GM19324 (cell line): ENCODE results near the gene RGL4.

ENCODE experiments used
- ATAC-seq: cut with Tn5 transposase; IDR thresholded peaks from one replicate; pipeline ENCODE4 v1.9.1; 2021; ENCODE audit warnings: mild to moderate bottlenecking, moderate library complexity; ENCODE audit not compliant: unreplicated experiment, low FRiP score

RGL4 gene

DNA sequence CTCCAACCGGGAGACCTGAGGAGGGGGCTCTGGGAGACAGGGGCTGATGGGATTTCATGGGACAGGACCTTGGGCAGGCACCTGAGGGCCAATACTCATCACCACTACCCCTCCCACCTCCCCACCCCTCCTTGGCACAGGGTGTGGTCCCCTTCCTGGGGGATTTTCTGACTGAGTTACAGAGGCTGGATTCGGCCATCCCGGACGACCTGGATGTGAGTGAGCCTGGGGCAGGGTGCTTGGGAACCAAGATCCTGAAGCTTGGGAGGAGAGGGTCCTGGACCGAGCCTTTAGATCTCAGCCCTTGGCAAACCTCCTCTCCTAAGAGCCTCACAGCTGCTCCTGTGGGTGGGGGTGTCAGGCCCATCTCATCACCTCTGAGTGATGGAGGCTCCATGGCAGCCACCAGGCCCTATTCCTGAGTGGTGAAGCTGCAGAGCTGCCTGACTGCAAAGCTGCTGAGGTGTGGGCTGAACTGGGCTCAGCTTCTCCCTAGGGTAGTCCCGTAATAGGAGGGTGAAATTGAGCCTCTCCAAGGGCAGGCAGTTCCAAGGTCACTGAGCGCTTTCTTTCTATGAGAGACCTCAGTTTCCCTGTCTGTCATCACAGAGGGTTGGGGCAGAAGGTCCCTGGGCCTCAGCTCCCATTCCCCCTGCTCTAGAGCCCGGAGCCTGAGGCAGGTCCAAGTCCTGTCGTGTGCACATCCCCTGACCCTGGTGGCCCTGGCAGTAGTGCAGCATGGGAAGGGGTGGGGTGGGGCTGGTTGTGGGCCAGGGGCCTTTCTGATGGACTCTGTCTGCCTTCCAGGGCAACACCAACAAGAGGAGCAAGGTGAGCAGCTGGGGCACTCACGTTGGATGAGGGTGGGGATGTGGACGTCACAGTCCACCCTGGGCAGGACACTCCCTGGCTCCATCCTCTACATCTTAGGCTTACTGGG is 6.5 kb downstream of the RGL4 start:
- no peak for ATAC-seq

GRCh38 chr22:23698094-23698493 is 7.3 kb downstream of the RGL4 start:
- ATAC-seq: no peak

- ATAC-seq: no peak
These were observed 7.9 kb downstream of the RGL4 start for GRCh38 chr22:23698673-23699235.

GRCh38 chr22:23700706-23701105 is 9.9 kb downstream of the RGL4 start:
- ATAC-seq: no peak

DNA sequence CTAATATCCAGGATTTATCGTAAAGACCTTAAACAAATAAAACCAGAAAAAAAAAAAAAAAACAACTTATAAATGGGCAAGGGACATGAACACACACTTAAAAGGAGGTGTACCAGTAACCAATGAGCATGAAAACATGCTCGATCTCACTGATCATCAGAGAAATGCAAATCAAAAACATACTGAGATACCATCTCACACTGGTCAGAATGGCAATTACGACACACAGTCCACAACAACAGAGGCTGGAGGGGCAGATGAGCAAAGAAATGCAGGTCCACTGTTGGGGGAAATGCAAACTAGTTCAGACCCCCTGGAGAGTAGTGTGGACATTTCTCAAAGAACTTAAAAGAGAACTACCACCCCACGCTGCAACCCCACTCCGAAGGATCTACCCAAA is 13.2 kb downstream of the RGL4 start:
- ATAC-seq: no peak

GRCh38 chr22:23704829-23705228 is 14.0 kb downstream of the RGL4 start:
- ATAC-seq: no peak

GRCh38 chr22:23705358-23705757 is 14.5 kb downstream of the RGL4 start:
- no peak for ATAC-seq

DNA sequence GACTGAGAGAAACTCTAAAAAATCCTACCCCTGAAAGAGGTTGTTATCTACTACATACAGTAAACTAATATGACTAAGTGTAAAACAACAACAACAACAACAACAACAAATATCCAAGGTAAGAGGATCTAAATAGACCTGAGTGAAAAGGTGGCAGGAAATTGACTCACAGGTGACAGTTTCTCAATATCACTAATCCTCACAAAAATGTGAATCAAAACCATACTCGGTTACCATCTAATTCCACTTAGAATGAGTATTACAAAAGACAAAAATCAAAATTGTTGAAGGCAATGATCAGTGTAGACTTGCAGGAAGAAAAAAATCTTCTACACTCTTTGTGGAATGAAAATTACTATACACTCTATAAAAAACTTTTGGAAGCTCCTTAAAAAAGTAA is 17.5 kb downstream of the RGL4 start:
- no peak for ATAC-seq

- no peak for ATAC-seq
These were observed 18.3 kb downstream of the RGL4 start for GRCh38 chr22:23709107-23709506.

GRCh38 chr22:23712256-23712655 is 21.4 kb downstream of the RGL4 start:
- ATAC-seq: no peak

DNA sequence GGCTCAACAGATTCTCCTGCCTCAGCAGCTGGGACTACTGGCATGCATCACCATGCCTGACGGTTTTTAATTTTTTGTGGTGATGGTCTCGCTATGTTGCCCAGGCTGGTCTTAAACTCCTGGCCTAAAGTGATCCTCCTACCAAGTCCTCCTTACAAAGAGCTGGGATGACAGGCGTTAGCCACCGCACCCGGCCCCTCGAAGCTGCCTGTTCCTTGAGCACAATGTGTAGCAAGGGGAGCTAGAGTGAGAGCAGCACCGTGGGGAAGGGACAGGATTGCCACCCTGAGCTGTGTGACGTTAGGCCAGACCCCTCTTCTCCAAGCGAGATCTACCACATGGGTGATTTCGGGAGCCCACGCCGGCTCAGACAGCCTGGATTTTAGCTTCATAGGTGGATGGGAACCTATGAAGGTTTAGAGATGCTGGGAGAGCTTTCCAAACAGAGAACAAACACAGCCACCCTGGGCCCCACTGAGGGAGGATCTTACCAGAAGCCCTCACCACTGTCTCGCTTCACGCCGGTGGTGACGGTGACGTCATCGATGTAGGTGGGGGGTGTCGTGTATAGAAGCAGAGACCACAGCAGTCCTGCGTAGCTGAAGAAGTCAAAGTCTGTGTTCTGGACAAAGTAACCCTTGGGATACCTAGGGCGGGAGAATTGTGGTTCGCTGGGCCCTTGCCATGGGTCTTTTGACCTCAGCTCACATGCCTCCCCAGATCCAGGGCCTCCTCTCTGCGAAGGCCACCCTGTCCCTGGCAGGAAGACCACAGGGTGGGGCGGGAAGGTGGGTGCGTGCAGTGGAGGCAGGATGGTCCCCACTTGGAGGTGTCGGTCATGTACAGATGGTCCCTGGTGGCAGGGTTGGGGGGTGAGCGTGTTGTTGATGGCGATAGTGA is 23.1 kb downstream of the RGL4 start:
- ATAC-seq: no peak

GRCh38 chr22:23714596-23715578 is 24.1 kb downstream of the RGL4 start:
- ATAC-seq: no peak

- ATAC-seq: no peak
These were observed 25.1 kb downstream of the RGL4 start for GRCh38 chr22:23715806-23716375.

- peak; percentile 82 for ATAC-seq
These were observed 26.3 kb downstream of the RGL4 start for GRCh38 chr22:23716811-23717801.

GRCh38 chr22:23718371-23719165 is 27.8 kb downstream of the RGL4 start:
- no peak for ATAC-seq

DNA sequence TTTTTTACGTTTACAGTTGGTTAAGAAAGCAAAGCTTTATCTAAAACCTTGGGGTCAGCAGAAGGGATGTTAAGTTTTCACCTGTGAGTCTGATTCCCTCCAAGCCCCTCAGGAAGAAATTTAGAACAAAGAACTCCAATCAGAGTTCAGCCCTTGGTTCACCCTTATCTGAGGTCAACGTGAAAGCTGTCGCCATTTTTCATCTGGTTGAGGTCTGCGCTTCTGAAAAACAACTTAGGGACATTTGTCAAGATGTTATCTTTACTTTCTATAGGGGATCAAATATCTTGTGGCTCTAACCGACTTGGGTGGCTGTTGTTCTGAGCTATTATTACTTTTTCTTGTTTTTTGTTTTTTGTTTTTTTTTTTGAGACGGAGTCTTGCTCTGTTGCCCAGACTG is 30.0 kb downstream of the RGL4 start:
- ATAC-seq: no peak

- ATAC-seq: no peak
These were observed 31.3 kb downstream of the RGL4 start for GRCh38 chr22:23722160-23722559.

DNA sequence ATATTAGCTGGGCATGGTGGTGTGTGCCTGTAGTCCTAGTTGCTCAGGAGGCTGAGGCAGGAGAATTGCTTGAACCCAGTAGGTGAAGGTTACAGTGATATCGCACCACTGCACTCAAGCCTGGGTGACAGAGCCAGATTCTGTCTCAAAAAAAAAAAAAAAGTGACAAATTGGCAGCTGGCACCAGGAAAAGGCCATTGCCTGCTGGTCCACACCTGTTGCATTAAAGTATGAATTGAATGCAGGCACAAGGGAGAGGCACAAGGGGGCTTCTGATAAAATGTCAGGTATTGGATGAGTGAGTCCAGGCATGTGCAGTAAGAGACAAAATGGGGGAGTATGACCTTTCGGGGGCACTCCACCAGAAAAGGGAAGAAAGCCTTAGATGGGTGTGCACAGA is 31.9 kb downstream of the RGL4 start:
- ATAC-seq: no peak
